Measurements from ENCODE around the gene SPAG8.

DNA sequence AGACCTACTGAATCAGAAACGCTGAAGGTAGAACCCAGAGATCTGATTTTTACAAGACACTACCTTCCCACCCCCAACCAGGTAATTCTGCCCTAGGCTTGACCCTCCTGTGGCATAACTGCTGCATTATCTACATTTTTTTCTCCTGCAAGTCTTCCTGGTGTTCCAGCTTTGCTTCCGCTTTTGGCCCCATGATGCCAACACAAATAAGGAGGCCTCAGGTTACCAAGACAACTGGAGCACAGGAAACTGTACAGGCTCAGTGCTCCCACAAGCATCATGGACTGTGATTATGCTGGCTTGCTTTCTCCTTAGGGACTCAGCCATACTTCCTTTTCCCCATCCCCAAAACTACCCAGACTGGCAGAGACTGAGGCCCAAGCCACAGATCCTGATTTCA, 51.4 kb downstream of the SPAG8 start:
- TF ChIP-seq EZH2 (IDR thresholded peaks at IDR 0.05; ENCODE audit: low read depth, unreplicated experiment) (no peak), CTCF (conservative IDR thresholded peaks at IDR 0.05; ENCODE audit: low read depth in 2 of 2) (no peak)

Measured in GM23338 (cell line).